ENCODE data around the gene DHRS2.

GRCh38 chr14:23618415-23618988 lies 17.7 kb upstream of the DHRS2 start:
- TF ChIP-seq CTCF (IDR thresholded peaks at IDR 0.05), result no peak
- TF ChIP-seq EZH2 (IDR thresholded peaks at IDR 0.05; ENCODE audit: borderline replicate concordance, insufficient read depth, low read depth, low read length, poor library complexity, severe bottlenecking), result no peak
